Measurements from ENCODE around the gene DOK6.

Gene DOK6

DNA sequence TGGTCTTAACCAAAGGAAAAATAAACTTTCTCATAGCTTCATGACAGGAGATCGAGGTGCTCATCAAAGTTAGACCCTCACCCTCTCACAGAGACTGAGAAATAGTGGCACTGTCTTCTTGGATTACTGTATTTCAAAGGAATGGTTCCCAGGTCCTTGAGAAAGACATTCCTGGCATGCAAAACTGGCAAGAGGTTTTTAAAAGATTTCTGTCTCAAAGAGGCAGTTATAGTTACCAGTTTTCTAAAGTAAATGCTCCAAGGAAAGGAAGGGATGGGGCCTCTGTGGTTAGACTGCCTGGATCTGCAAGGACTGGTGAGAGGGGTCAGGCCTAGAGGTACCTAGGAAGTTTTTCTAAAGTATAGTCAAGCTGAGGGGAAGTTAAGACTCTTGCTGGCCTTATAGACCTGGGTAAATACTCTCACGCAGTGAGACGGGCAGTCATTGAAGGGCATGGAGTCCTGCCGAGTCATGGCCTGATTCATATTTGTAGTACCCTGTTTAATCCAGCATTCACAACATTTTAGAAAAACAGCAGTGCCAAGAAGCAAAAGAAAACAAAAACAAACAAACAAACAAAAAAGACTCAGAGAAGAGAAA lies 226.1 kb downstream of the DOK6 start:
- Histone ChIP-seq H3K27me3 (replicated peaks; ENCODE audit: control insufficient read depth, insufficient read depth, low read length, poor library complexity, severe bottlenecking) (no peaks in the 10 kb centered on the region), H3K9me3 (ENCODE audit: control insufficient read depth, low read length) (no peaks in the 10 kb centered on the region), H3K4me1 (ENCODE audit: control insufficient read depth, insufficient read depth, low read length, poor library complexity, severe bottlenecking) (no peaks in the 10 kb centered on the region), H3K27ac (ENCODE audit: insufficient read depth, low read length, poor library complexity, severe bottlenecking) (no peak overlapping the region), H3K4me3 (ENCODE audit: insufficient read depth, low read depth, low read length, poor library complexity, severe bottlenecking) (no peak overlapping the region), H3K36me3 (ENCODE audit: control insufficient read depth, insufficient read depth, low read length) (no peaks in the 10 kb centered on the region)
- DNase-seq: no peak

DNA sequence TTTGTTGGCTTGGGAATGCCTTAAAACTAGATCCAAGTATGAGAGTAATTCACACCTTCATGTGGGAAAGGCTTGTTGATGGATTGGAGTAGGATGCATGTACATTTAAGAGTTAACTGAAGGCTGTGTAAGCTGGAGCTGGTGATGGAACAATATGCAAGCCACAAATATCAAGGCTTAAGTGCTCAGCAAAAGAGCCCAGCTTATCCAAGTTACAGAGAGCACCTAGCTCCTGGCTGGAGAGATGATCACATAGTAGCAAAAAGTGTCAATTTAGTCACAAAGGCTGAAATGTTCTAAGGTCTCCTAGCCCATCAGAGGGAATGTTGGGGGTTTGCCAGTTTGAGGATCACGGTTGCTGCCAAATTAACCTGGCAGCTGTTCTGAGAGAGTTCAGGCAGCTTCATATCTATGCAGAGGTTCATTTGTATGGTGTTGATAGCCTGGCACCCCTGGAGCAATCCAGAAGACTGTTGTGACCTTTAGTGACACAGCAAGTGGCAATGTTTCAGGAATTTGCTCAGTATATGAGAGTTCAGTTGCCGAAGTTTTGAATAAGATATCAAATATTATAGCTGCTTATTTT lies 228.2 kb downstream of the DOK6 start:
- H3K9me3 ChIP-seq (ENCODE audit: control insufficient read depth, low read length): no peaks in the 10 kb centered on the region
- H3K36me3 ChIP-seq (ENCODE audit: control insufficient read depth, insufficient read depth, low read length): no peaks in the 10 kb centered on the region
- no peak overlapping the region for H3K4me3 ChIP-seq (ENCODE audit: insufficient read depth, low read depth, low read length, poor library complexity, severe bottlenecking)
- DNase-seq: no peak
- H3K27ac ChIP-seq (ENCODE audit: insufficient read depth, low read length, poor library complexity, severe bottlenecking): no peak overlapping the region
- H3K27me3 ChIP-seq (replicated peaks; ENCODE audit: control insufficient read depth, insufficient read depth, low read length, poor library complexity, severe bottlenecking): no peaks in the 10 kb centered on the region
- no peaks in the 10 kb centered on the region for H3K4me1 ChIP-seq (ENCODE audit: control insufficient read depth, insufficient read depth, low read length, poor library complexity, severe bottlenecking)

DNA sequence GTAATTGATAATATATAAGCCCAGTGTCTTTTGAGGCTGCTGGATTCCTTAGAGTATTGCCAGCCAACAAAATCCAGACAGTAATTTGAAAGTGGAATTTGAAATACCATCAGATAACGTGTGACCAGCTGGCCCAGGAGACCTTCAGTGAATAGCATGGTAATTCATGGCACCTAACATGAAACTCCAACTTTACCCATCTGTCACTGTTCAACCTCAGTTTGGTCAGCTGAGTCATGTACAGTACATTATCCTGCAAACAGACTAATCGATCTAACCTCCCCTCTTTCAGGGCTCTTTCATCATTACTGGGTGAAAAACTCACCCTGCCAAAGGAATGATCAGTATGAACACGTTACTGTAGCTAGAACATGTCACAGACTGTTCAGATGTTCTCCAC lies 230.6 kb downstream of the DOK6 start:
- H3K36me3 ChIP-seq (ENCODE audit: control insufficient read depth, insufficient read depth, low read length): no peaks in the 10 kb centered on the region
- DNase-seq: no peak
- no peak overlapping the region for H3K4me3 ChIP-seq (ENCODE audit: insufficient read depth, low read depth, low read length, poor library complexity, severe bottlenecking)
- no peak overlapping the region for H3K27ac ChIP-seq (ENCODE audit: insufficient read depth, low read length, poor library complexity, severe bottlenecking)
- no peaks in the 10 kb centered on the region for H3K4me1 ChIP-seq (ENCODE audit: control insufficient read depth, insufficient read depth, low read length, poor library complexity, severe bottlenecking)
- H3K9me3 ChIP-seq (ENCODE audit: control insufficient read depth, low read length): no peaks in the 10 kb centered on the region
- H3K27me3 ChIP-seq (replicated peaks; ENCODE audit: control insufficient read depth, insufficient read depth, low read length, poor library complexity, severe bottlenecking): no peaks in the 10 kb centered on the region

- Histone ChIP-seq H3K27ac (ENCODE audit: insufficient read depth, low read length, poor library complexity, severe bottlenecking) (no peak overlapping the region), H3K27me3 (replicated peaks; ENCODE audit: control insufficient read depth, insufficient read depth, low read length, poor library complexity, severe bottlenecking) (no peaks in the 10 kb centered on the region), H3K4me3 (ENCODE audit: insufficient read depth, low read depth, low read length, poor library complexity, severe bottlenecking) (no peak overlapping the region), H3K9me3 (ENCODE audit: control insufficient read depth, low read length) (no peaks in the 10 kb centered on the region), H3K4me1 (ENCODE audit: control insufficient read depth, insufficient read depth, low read length, poor library complexity, severe bottlenecking) (no peaks in the 10 kb centered on the region), H3K36me3 (ENCODE audit: control insufficient read depth, insufficient read depth, low read length) (no peaks in the 10 kb centered on the region)
- DNase-seq: no peak
These were observed 234.8 kb downstream of the DOK6 start for GRCh38 chr18:69635482-69635881.

- peak in 1 of 3 donors; percentile 7 for DNase-seq
- H3K9me3 ChIP-seq (ENCODE audit: control insufficient read depth, low read length): no peaks in the 10 kb centered on the region
- H3K4me3 ChIP-seq (ENCODE audit: insufficient read depth, low read depth, low read length, poor library complexity, severe bottlenecking): no peak overlapping the region
- H3K36me3 ChIP-seq (ENCODE audit: control insufficient read depth, insufficient read depth, low read length): no peaks in the 10 kb centered on the region
- H3K4me1 ChIP-seq (ENCODE audit: control insufficient read depth, insufficient read depth, low read length, poor library complexity, severe bottlenecking): no peaks in the 10 kb centered on the region
- H3K27me3 ChIP-seq (replicated peaks; ENCODE audit: control insufficient read depth, insufficient read depth, low read length, poor library complexity, severe bottlenecking): no peaks in the 10 kb centered on the region
- H3K27ac ChIP-seq (ENCODE audit: insufficient read depth, low read length, poor library complexity, severe bottlenecking): no peak overlapping the region
These were observed 236.0 kb downstream of the DOK6 start for GRCh38 chr18:69636529-69637301.

DNA sequence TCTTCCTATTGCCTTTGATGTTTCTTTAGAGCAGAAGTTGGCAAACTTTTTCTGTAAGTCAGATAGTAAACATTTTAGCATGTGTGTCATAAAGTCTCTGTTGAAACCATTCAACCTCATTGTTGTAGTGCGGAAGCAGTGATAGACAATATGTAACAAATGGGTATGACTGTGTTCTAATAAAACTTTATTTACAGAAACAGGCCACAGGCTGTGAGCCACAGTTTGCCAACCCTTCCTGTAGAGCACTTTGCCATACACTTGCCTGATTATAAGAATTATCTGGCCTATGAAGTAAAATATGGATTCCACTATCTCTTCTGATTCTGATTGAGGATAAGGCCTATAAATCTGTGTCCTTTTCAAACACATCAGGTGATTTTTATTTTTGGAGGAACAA lies 237.4 kb downstream of the DOK6 start:
- H3K27ac ChIP-seq (ENCODE audit: insufficient read depth, low read length, poor library complexity, severe bottlenecking): no peak overlapping the region
- no peaks in the 10 kb centered on the region for H3K9me3 ChIP-seq (ENCODE audit: control insufficient read depth, low read length)
- DNase-seq: no peak
- H3K4me1 ChIP-seq (ENCODE audit: control insufficient read depth, insufficient read depth, low read length, poor library complexity, severe bottlenecking): no peaks in the 10 kb centered on the region
- H3K36me3 ChIP-seq (ENCODE audit: control insufficient read depth, insufficient read depth, low read length): no peaks in the 10 kb centered on the region
- no peak overlapping the region for H3K4me3 ChIP-seq (ENCODE audit: insufficient read depth, low read depth, low read length, poor library complexity, severe bottlenecking)
- no peaks in the 10 kb centered on the region for H3K27me3 ChIP-seq (replicated peaks; ENCODE audit: control insufficient read depth, insufficient read depth, low read length, poor library complexity, severe bottlenecking)

GRCh38 chr18:69647702-69648101 lies 247.0 kb downstream of the DOK6 start:
- Histone ChIP-seq H3K36me3 (ENCODE audit: control insufficient read depth, insufficient read depth, low read length) (no peaks in the 10 kb centered on the region), H3K27ac (ENCODE audit: insufficient read depth, low read length, poor library complexity, severe bottlenecking) (no peak overlapping the region), H3K27me3 (replicated peaks; ENCODE audit: control insufficient read depth, insufficient read depth, low read length, poor library complexity, severe bottlenecking) (no peaks in the 10 kb centered on the region), H3K4me1 (ENCODE audit: control insufficient read depth, insufficient read depth, low read length, poor library complexity, severe bottlenecking) (no peaks in the 10 kb centered on the region), H3K4me3 (ENCODE audit: insufficient read depth, low read depth, low read length, poor library complexity, severe bottlenecking) (no peak overlapping the region), H3K9me3 (ENCODE audit: control insufficient read depth, low read length) (no peaks in the 10 kb centered on the region)
- no peak for DNase-seq

DNA sequence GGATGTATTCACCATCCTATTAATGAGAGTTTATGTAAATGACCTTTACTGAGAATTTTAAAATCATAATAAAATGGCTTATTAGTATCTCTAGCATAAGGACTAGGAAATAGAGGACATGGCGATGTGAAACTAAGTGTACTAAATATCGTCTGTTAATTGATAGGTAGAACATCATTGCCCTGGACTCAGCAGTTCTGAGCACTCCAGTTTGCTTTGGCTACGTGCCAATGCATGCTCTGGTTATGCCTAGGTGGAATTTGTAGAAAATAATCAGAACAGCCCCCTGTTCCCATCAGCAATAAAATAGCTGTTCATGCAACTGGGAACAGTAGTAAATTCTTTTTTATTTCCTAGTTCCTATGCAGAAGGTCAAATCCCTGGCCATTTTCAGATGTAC lies 247.8 kb downstream of the DOK6 start:
- Histone ChIP-seq H3K27ac (ENCODE audit: insufficient read depth, low read length, poor library complexity, severe bottlenecking) (no peak overlapping the region), H3K36me3 (ENCODE audit: control insufficient read depth, insufficient read depth, low read length) (no peaks in the 10 kb centered on the region), H3K27me3 (replicated peaks; ENCODE audit: control insufficient read depth, insufficient read depth, low read length, poor library complexity, severe bottlenecking) (no peaks in the 10 kb centered on the region), H3K4me3 (ENCODE audit: insufficient read depth, low read depth, low read length, poor library complexity, severe bottlenecking) (no peak overlapping the region), H3K9me3 (ENCODE audit: control insufficient read depth, low read length) (no peaks in the 10 kb centered on the region), H3K4me1 (ENCODE audit: control insufficient read depth, insufficient read depth, low read length, poor library complexity, severe bottlenecking) (no peaks in the 10 kb centered on the region)
- no peak for DNase-seq

GRCh38 chr18:69649684-69650083 lies 249.0 kb downstream of the DOK6 start:
- Histone ChIP-seq H3K27me3 (replicated peaks; ENCODE audit: control insufficient read depth, insufficient read depth, low read length, poor library complexity, severe bottlenecking) (no peaks in the 10 kb centered on the region), H3K9me3 (ENCODE audit: control insufficient read depth, low read length) (no peaks in the 10 kb centered on the region), H3K4me1 (ENCODE audit: control insufficient read depth, insufficient read depth, low read length, poor library complexity, severe bottlenecking) (no peaks in the 10 kb centered on the region), H3K27ac (ENCODE audit: insufficient read depth, low read length, poor library complexity, severe bottlenecking) (no peak overlapping the region), H3K36me3 (ENCODE audit: control insufficient read depth, insufficient read depth, low read length) (no peaks in the 10 kb centered on the region), H3K4me3 (ENCODE audit: insufficient read depth, low read depth, low read length, poor library complexity, severe bottlenecking) (no peak overlapping the region)
- no peak for DNase-seq

DNA sequence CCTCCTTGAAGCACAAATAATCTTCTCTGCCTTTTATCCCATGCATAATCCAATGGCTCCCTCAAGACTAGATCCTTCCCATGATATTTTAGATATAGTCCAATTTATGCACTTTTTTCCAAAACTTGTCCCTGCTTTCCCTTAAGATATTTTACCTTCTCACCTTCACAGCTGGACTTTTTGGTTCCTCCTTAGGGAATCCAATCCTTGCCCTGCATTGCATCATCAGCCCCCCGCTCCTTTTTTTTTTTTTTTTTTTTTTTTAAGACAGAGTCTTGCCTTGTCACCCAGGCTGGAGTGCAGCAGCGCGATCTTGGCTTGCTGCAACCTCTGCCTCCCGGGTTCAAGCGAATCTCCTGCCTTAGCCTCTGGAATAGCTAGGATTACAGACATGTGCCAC lies 250.6 kb downstream of the DOK6 start:
- no peaks in the 10 kb centered on the region for H3K27me3 ChIP-seq (replicated peaks; ENCODE audit: control insufficient read depth, insufficient read depth, low read length, poor library complexity, severe bottlenecking)
- H3K27ac ChIP-seq (ENCODE audit: insufficient read depth, low read length, poor library complexity, severe bottlenecking): no peak overlapping the region
- no peak for DNase-seq
- H3K4me3 ChIP-seq (ENCODE audit: insufficient read depth, low read depth, low read length, poor library complexity, severe bottlenecking): no peak overlapping the region
- no peaks in the 10 kb centered on the region for H3K4me1 ChIP-seq (ENCODE audit: control insufficient read depth, insufficient read depth, low read length, poor library complexity, severe bottlenecking)
- no peaks in the 10 kb centered on the region for H3K9me3 ChIP-seq (ENCODE audit: control insufficient read depth, low read length)
- no peaks in the 10 kb centered on the region for H3K36me3 ChIP-seq (ENCODE audit: control insufficient read depth, insufficient read depth, low read length)
